Kidney tubule cell (primary cell): ENCODE data around the gene KCNQ1.

Source experiments
- DNase-seq: peaks from one replicate; pipeline ENCODE4 v3.0.0-alpha.2; 2018; ENCODE audit warnings: low spot score

Gene KCNQ1

GRCh38 chr11:2767801-2768200 is 323.0 kb downstream of the KCNQ1 start:
- no peak for DNase-seq

- DNase-seq, result peak; percentile 90
Measured at GRCh38 chr11:2768471-2769408, 323.9 kb downstream of the KCNQ1 start.

- DNase-seq, result no peak
Measured at GRCh38 chr11:2769409-2770095, 324.7 kb downstream of the KCNQ1 start.

GRCh38 chr11:2770096-2770751 is 325.4 kb downstream of the KCNQ1 start:
- DNase-seq, result no peak

GRCh38 chr11:2770761-2771301 is 326.0 kb downstream of the KCNQ1 start:
- DNase-seq, result no peak

GRCh38 chr11:2771758-2772466 is 327.1 kb downstream of the KCNQ1 start:
- no peak for DNase-seq

GRCh38 chr11:2772544-2773031 is 327.8 kb downstream of the KCNQ1 start:
- peak; percentile 83 for DNase-seq

GRCh38 chr11:2774173-2775082 is 329.6 kb downstream of the KCNQ1 start:
- DNase-seq, result no peak

GRCh38 chr11:2775083-2775625 is 330.3 kb downstream of the KCNQ1 start:
- DNase-seq, result no peak

- DNase-seq, result no peak
Measured at GRCh38 chr11:2775626-2776350, 331.0 kb downstream of the KCNQ1 start.

- DNase-seq, result no peak
Measured at GRCh38 chr11:2776351-2777061, 331.7 kb downstream of the KCNQ1 start.

- peak; percentile 69 for DNase-seq
Measured at GRCh38 chr11:2777386-2777785, 332.6 kb downstream of the KCNQ1 start.

- DNase-seq, result no peak
Measured at GRCh38 chr11:2777871-2778629, 333.2 kb downstream of the KCNQ1 start.

- DNase-seq, result peak; percentile 71
Measured at GRCh38 chr11:2778630-2779498, 334.1 kb downstream of the KCNQ1 start.

- no peak for DNase-seq
Measured at GRCh38 chr11:2779499-2779980, 334.7 kb downstream of the KCNQ1 start.

- no peak for DNase-seq
Measured at GRCh38 chr11:2779981-2780849, 335.4 kb downstream of the KCNQ1 start.
